Measurements from ENCODE around the gene TM9SF3.

TM9SF3 gene

DNA sequence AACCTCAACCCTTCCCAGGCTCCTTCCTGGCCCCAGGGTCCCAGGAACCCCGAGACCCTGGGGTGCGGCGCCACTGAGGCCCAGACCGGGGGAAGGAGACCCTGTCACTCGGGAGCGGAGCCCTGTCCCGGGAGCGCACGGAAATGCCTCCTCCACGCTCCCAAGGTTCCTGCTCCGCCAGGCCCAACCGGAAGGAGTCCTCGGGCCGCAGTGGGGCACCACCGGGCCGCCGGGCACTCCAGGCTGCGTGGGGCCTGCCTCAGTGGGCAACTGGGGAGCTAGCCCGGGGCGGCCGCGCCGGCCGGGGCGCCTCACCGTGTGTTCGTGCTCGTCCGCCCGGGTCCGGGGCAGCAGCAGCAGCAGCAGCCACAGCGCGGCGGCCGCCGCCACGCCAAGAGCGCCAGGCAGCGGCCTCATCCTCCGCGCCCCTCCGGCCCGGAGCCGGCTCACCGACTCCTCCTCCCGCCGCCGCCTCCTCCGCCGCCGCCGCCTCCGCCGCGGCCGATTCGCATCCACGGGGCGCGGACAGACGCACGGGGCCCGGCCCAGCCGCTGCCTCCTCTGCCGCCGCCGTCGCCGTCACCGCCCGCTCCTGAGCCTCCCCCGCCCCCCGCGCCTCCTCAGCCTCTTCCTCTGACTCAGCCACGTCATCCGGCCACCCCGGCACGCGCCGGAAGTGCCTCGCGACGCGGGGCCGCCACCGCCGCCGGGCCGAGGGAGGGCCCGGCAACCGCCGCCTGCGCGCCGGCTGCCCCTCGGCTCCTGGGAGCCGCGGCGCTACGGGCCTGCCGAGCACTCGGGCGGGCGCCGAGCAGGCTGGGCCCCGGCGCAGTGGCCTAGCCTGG, at the start of gene TM9SF3:
Gene TM9SF3 (minus strand): TSS at position 594 of the 845 bp plus-strand sequence. CDS start 177 bp downstream, at position 417.
- peak; percentile 91 for DNase-seq

DNA sequence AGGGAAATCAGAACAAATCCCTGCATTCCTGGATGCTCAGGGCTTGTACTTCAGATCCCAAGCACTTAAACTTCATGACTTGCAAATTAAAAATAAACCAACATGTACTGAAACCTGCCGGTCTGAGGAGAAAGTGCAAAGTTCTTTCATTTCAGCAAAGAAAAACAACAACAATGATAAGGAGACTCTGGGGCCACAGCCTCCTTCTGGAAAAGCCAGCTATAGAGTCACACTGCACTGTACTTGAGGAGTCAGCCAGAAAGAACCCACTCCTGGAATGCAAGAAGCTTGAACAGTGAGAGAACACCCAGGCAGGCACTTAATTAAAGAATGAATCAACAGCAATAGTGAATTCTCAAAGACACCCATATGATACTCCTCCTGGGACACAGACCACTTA, 49.7 kb upstream of the TM9SF3 start:
- DNase-seq, result peak; percentile 16

DNA sequence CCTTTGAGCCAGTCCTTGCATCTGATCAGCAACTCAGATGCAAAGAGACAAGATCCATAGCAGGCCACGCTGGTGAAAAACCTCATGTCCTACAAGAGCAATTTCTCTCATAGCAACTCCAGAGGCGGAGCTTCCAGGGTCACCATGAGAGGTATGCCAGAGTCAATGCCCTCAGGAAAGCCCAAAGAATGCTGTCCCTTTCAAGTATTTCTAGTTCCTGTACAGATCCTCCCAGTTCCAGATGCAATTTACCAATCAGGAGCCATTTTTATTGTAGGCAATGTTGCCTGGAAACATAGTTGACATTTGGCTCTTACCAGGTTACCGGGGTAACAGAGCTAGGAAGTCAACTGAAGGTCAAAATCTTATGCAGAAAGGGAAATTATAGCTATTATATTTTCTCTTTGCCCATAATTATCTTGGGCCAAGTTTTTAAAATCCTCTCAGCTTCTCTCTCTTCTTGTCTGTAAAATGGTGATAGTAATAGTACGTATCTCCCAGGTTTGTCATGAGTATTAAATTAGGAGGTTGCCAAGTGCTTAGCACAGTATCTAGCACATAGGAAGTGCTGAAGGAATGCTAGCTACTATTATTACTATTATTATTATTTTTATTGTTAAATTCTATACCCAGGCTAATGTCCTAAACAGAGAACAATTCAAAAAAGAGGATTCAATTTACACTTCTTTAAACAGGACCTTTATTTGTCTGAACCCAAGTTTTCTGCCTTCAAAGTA, 46.3 kb upstream of the TM9SF3 start:
- no peak for DNase-seq

DNA sequence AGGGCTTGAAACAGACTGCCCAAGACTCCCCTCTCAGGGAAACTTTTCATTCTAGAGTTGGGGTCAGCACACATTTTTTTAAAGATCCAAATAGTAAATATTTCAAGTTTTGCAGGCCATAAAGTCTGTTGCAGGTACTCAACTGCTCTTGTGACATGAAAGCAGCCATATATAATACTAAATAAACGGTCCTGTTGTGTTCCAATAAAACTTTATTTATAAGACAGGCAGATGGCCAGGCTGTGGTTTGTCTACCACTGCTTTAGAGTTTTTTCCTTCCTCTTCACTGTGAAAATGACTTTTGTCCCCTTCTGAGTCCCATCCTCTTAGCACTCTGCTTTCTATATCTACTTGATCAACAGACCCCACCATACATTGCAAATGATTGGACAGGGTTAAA, 40.5 kb upstream of the TM9SF3 start:
- no peak for DNase-seq

DNA sequence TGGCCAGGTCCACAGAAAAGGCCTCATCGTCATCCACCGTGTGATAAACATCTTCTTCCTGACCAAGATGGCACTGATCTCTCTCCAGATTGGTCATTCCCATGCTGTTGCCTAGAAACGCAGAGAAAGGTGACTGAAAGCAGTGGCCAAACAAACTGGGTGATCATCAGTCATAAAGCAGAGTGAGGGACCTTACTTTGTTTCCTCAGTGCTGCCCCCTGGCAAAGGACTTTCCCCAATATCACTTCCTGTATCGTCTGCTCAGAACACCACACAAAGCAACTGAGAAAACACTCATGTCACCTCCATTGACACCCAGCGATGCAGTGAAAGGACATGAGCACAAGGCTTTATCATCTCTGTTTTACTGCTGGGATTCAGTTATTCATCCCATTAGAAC, 40.0 kb upstream of the TM9SF3 start:
- no peak for DNase-seq

DNA sequence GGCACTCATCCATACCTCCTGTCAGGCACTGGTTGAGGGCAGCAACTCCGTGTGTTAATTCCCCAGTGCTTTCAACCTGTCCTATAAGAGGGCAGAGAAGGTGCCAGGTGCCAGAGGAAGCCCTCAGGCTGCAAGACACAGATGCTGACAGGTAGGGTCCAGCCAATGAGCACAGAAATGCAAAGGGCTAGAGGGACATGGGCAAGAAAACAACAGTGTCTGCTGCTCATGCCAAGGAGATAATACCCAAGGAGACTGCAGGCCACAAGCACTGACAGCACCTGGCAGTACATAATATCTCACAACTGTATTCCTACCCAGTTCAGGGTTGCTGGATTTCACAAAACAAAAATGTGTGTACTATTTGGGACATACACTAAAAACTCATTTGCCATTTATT, 38.4 kb upstream of the TM9SF3 start:
- DNase-seq, result no peak

DNA sequence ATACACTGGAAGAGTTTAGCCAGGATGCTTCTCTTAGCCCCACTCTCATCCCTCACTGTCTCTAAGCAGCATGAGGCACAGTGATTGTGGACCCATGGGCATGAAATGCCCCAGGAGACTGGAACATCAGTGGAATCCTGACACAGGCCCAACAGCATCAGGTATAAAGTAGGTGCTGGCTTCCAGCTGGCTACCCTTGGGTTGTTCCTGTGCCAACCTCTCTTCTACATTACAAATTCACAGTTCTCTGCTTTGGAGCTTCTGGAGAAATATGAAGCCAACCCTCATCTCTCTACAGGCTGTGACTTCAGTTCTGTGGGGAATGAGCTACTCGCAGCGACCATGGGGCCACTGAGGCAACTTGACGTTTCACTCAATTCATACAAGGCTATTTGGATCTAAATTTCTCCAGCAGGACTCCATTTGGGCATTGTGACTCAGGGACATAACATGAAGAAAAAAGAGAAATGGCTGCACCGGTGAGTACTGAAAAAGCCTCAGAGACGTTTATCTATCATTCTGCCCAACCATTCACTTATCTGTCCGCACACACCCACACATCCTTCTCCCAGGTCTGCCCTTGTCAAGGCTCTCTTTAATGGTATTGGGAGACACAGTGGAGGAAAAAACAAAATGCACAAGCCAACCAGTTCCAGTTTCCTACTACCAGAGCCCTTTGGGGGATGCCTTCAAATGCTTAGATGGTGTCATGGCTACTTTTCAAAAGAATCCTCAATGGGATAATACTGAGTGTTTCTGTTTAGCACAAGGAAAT, 35.4 kb upstream of the TM9SF3 start:
- no peak for DNase-seq

DNA sequence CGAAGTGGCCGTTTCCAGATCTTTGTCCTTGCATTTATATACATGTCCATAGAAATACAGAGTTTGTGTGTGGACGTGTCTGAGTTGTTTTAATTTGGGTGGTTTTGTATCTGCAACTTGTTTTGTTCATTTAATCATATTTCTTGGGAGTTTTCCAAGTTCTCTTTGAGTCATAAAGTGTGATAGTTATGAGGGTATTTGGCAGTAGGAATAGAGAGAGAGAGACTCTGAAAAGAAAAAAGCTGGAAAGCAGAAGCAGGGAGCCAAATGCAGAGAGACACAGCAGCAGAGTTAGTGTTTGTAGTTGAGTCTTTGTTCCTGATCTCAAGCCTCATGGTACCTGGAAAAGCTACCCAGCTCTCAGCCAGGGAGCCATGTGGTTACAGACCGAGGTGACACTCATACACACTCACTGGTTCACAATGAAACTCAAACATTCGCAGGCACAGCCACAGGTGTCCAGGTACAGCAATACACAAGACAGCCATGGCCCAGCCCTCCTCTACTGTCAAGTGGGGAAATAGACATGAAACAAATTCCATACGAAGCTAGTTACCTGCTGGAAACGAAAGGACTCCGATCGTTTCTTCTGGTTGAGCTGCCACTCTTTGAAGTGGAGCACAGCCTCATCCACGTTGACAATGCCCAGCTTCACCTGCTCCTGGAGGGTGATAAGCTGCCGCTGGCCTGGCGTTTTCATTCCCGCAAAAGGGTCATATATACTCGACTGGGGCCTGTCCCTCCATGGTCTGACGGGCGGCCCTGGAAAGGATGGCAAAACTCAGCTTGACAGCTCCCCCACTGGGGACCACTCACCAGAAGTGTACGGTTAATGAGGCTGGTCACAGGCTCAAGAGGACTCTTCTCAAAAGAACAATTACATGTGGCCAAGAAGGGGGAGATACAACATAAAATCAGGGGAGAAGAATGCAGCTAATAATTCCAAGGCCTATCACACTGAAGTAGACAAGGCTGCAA, 33.3 kb upstream of the TM9SF3 start:
- peak; percentile 23 for DNase-seq

DNA sequence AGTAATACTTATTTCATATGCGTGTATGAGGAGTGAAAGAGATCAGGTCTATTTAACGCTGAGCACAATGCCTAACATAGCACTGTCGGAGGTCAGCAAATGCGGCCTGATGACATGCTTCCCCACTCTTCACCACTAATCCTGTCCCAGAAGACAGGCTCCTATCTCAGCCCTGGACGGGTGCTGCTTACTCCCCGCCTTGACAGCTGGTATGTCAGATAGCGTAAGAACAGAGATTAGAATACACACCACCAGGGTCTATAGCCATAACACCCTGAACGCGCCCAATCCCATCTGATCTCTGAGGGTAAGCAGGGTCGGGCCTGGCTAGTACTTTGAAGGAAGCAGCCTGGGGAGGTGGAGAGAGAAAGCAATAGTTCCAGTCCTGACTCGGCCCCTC, 32.3 kb upstream of the TM9SF3 start:
- DNase-seq, result no peak

DNA sequence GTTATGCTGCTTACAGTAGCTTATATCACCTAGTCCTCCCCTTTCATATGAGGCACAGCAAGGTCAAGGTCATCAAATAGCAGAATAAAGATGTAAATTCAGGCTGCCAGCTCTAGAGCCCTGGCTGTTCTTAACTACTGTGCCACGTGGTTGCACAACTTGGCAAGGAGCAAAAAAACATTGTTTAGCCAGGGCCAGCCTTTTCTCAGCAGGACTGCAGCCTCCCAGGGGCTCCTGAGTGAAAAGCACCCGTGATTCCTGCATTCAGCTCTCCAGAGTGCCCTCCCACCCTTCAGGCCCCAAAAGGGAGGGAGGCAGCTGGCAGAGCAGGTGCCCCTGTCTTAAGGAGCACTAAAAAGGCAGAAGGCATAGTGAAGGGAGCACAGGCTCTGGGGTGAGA, 31.8 kb upstream of the TM9SF3 start:
- no peak for DNase-seq

DNA sequence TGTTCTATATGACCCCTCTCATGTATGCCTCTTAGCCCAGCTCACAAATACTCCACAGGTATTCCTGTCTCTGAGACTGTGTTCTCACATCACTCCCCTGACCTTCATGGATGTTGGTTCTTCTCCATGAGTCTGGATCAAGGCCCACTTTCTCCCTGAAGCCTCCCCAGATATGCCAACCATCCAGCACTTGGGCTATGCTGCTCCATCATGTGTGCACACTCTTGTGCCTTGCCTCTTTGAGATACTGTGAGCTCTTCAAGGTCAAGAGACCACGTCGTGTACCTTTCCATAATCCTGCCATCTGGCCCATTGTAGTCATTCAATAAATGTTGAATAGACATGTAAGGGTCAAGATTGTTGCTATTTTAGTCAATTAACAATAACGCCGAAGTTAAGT, 30.1 kb upstream of the TM9SF3 start:
- no peak for DNase-seq

DNA sequence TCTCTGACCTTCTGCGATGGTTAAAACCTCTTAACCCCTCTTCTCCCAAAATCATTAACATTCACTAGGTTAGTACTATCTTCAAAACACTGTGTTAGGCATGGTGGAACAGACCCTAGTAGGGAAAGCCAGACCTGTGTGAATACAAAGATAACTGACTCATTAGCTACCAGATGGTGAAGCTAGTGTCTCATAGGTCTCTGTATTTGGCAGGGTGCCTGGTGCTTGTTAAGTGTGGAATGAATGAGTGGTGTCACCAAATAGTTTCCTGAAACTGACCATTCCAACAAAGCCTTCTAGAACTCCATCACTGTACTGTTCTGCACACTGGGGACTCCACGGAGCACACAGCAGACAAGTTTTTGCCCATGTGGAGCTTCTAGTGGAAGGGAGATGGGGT, 27.7 kb upstream of the TM9SF3 start:
- peak; percentile 96 for DNase-seq

DNA sequence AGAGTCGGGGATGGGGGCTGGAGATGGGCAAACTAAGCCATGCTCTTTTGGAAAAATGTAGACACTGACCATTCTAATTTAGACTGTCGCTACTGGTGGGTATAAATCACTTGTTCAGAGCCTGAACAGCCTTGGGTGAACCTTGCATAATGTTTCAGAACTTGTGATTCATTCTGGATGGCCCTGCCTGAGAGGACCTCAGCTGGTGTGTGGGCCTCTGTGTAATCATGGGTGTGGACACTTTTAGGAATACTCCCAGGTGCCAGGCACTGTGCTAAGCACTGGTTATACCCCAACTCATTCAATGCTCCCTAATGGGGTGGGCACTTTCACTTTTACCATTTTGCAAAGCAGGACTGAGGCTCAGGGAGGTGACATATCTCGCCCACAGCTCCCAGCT, 26.8 kb upstream of the TM9SF3 start:
- no peak for DNase-seq

DNA sequence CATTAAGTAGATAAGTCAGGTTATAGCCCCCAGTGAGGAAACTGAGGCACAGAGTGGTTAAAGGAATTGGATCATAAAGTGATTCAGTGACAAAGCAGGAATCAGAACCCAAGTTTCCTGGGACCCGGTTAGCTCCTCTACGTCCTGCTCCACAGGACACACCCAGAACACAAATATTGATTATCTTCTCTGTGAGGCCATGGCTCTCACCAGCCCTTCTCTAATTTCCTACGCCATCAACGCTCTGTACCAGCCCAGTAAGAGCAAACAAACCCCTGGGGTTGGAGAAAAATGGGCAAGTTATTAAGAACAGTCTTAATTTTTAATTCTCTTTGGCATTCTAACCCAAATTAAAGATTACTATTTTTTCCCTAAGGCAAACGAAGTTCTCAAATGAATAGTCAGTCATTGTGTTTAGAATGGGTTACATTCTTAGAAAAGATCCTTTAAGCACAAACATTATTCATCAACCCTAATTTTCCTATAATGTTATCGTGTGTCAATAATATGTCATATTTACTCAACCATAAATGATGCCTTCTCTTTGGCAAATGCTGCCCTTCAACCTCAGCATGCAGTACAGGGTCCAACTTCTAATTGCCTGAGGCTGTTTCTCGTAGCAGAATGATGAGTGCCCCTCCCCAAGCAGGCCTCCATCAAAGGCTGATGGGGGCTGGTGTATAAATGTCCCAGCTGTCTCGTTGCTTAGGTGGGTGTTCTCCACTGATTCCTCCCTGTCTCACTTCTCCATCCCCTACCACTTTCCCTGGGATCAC, 25.4 kb upstream of the TM9SF3 start:
- DNase-seq, result no peak

DNA sequence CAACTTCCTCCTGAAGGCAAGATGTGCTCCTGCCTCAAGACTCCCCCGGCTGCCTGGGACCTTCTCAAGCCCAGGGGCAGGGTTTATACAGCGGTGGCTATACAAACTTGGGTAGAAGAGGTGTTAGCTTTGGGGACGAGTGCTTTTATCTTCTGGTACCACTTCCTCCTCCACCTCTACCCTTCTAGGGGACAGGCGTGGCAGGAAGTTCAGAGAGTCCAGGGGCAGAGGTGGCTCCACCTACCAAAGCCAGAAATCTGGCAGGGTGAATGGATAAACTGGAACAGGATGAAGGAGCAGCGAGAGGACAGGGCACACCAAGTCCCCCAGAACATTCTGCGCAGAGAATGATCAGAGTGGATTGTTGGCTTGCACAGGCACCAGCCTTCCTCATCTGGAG, 24.0 kb upstream of the TM9SF3 start:
- DNase-seq, result no peak

DNA sequence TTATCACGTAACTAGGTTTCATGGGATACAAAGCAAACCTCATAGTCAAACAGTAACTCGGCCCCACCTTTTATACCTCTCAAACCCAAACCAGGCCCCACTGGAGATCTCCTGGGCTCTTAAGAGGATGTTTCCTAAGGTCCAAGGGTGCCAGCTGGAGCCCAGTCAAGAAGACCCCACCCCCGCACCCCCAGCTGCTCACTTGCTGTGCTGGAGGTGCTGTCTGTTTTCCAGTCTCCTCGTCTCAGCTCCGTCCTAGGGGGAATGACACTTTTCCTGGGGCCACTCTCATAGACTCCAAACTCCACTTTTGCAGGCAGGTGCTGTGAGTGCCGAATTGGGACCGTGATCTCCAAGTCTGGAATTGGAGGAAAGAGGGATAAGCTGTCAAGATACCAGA, 22.7 kb upstream of the TM9SF3 start:
- DNase-seq, result no peak

DNA sequence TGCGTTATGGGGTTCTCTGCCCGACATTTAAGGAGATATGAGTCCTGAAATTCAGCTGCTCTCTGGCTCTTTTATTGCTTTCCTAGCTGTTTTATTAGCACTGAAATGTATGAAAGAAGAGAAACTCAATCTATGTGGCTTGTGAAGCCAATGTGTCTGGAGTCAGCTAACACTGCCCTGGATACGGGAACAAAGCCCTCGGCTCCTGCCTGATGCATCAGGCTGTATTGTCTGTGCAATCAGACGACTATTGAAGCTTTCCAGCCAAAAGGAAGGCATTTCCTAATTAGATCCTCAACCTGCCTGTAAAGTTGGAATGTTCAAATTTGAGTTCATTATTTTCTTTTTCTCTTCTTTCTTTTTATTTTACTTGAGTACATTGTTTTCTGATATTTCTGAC, 22.0 kb upstream of the TM9SF3 start:
- DNase-seq, result no peak

DNA sequence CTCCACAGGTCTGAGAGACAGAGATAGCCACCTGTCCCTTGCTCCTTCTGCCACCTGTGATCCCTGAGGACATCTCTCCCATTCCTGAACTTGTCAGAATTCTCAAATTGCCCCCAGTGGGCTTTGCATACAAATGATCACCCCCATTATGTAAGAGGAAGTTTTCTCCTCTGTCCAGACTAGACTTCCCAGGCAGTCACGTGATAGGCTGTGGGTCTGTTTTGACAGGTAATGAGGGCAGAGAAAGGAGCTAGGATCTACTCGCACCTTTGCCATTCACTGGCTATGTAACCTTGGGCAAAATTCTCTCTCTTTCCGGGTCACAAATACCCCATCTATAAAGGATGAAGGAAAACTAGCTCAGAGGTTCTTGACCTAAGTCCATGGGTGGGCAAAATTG, 21.4 kb upstream of the TM9SF3 start:
- no peak for DNase-seq

DNA sequence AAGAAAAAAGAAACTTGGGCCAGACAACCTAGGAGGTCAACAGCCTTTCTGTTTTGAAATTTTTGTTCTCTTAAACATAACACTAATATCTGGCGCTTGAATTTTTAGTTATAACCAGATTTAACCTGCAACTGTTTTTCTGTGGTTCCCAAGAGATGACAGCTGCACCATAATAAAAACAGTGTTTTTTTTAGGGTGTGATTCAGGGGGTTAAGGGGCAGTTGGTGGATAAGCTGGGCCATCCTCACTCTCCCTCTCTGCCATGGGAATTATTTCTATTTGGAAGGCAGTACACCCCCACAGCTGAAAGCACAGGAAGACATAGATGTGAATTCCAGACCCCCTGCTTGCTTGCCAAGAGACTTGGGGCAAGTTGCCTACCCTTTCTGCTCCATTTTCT, 20.1 kb upstream of the TM9SF3 start:
- no peak for DNase-seq

DNA sequence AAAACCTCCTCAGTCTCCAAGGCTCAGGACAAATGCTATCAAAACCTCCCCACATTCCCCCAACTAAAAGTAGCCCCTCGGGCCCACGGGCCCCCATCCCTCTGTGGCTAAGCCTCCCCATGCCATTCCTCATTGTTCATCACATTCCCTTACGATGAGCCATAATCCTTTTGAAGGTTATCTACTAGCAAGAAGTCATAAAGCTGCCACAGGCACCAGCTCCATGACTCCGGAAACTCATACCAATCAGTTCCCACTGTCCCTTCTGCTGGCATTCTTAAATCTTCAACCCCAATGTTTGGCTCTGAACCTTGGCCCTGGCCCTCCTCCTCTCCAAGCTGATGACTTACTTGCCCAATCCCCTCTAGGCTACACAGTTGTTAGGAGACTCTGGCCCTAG, 19.4 kb upstream of the TM9SF3 start:
- DNase-seq, result peak; percentile 76

DNA sequence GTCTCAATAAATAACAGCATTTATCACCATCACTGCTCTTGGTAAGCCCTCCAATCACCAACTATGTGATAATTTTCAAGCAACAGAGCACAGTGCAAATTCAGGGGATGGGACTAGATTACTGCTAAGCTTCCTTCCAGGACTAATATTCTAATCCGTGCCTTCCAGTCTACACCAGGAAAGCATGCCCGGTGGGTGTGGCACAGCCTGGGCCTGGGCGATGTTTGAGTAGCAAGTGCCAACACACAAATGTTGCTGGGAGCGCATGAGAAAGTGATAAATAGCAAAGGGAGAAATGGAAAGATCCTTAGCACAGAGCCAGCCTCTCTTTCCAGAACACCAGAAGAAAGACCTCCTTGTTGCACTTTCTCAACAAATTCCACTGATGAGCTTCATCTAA, 13.5 kb upstream of the TM9SF3 start:
- DNase-seq, result no peak

DNA sequence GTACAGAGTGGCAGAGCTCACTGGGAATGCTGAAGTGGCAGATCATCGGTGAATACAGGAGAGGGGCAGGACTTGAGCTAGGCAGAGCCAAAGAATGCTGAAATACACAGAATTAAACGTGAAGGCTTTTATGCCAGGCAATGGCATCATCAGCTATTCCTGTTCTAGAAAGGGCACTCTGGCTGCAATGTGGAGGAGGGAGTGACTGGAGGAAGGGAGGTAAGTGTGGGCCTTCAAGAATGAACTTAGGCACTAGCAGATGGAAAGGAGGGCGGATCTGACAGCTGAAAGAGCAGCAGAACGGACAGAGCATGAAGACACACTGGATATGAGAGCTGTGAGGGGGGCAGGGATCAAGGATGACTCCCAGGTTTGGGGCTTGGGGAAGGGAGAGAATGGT, 12.0 kb upstream of the TM9SF3 start:
- no peak for DNase-seq
